Pons (tissue), 1 donor: Measurements from ENCODE around the gene SPRR2E.
"Not testable (repeated sequence)": the region's sequence is repeated elsewhere in the genome, so short reads cannot be mapped to it uniquely, and the experiment has no call there.

Source experiments
- DNase-seq: peaks from one replicate; pipeline ENCODE4 v3.0.0-alpha.2; 2016; ENCODE audit warnings: low spot score

SPRR2E gene

GRCh38 chr1:153058826-153059784, 35.2 kb downstream of the SPRR2E start:
- no peak for DNase-seq

- no peak for DNase-seq
These were observed 36.2 kb downstream of the SPRR2E start for GRCh38 chr1:153058154-153058553.

- DNase-seq: no peak
These were observed 37.0 kb downstream of the SPRR2E start, which contains the start of gene SPRR2A for GRCh38 chr1:153057375-153057774. Gene SPRR2A, minus strand, starts transcription at chr1:153057512. Its CDS starts 777 bp downstream, at chr1:153056735.

GRCh38 chr1:153056111-153056510, 38.2 kb downstream of the SPRR2E start:
- not testable (repeated sequence) for DNase-seq

- DNase-seq: no peak
These were observed 45.1 kb downstream of the SPRR2E start for GRCh38 chr1:153049211-153049610.
